ENCODE measurements around the gene ZNF541.
"Not testable (repeated sequence)": the region's sequence is repeated elsewhere in the genome, so short reads cannot be mapped to it uniquely, and the experiment has no call there.

Gene ZNF541

GRCh38 chr19:47608074-47608918 is 35.3 kb upstream of the ZNF541 start:
- DNase-seq (ENCODE audit: low read depth in 1 of 2, low spot score in 1 of 2) = peak; percentile 87 to 94
- no peak for TF ChIP-seq JUND (IDR thresholded peaks at IDR 0.05; ENCODE audit: low read depth)
- in situ Hi-C loops (cut with HindIII; ENCODE audit: low pct_unique_long_range_greater_than_20kb, low sequenced_read_pairs) = no loop called here

DNA sequence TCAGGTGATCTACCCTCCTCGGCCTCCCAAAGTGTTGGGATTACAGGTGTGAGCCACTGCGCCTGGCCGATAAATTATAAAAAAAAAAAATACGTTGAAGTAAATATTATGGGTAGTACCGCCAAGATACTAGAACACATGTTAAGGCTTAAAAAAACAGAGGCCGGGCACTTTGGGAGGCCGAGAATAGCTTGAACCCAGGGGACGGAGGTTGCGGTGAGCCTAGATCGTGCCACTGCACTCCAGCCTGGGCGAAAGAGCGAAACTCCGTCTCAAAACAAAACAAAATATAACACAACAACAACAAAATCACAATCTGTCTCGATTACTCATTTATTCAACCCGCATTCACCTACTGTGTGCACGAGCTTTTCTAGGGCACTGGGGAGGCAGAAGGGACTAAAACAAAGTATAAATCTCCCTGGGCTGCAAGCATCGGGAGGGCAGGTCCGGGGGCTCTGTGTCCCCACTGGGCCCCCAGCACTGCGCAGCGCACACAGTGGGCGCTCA is 34.7 kb upstream of the ZNF541 start:
- in situ Hi-C loops (cut with HindIII; ENCODE audit: low pct_unique_long_range_greater_than_20kb, low sequenced_read_pairs) = no loop called here
- no peak for TF ChIP-seq JUND (IDR thresholded peaks at IDR 0.05; ENCODE audit: low read depth)
- DNase-seq (ENCODE audit: low read depth in 1 of 2, low spot score in 1 of 2) = no peak

DNA sequence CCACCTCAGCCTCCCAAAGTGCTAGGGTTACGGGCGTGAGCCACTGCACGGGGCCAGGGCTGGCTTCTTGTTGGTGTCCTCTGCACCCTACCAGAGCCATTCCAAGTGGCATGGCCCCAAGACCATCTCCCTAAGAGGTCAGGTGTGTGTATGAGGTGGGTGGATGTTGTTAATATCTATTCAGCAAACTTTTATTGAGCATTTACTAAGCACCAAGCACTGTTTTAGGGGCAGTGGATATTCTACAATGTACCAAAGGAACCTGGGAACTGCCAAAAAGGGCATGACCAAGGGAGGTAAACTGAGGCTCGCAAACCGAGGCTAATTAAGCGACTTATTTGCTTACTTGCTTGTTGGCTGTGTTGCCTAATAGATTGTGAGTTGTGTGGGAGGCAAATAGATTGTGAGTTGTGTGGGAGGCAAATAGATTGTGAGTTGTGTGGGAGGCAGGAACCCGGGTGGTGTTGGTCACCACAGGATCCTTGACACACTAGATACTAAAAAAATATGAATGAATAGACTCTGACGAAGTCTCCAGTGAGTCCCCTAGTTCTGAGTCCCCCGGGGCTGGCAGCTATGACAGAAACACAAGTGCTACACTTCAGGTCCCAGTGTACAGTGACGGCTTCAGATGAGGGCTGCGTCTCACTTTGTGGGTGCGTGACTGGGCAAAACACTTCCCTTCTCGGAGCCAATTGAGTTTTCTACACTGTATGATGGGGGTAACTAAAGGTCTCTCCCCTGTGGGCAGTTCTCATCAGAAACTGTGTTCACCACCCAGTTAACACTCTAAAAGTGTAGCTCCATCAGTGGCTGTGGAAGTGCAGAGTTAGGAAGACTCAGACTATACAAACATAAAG is 31.0 kb upstream of the ZNF541 start:
- TF ChIP-seq JUND (IDR thresholded peaks at IDR 0.05; ENCODE audit: low read depth) = no peak
- DNase-seq (ENCODE audit: low read depth in 1 of 2, low spot score in 1 of 2) = no peak
- in situ Hi-C loops (cut with HindIII; ENCODE audit: low pct_unique_long_range_greater_than_20kb, low sequenced_read_pairs) = no loop called here

- in situ Hi-C loops (cut with HindIII; ENCODE audit: low pct_unique_long_range_greater_than_20kb, low sequenced_read_pairs) = no loop called here
- no peak for TF ChIP-seq JUND (IDR thresholded peaks at IDR 0.05; ENCODE audit: low read depth)
- peak in 1 of 2 experiments; percentile 51 for DNase-seq (ENCODE audit: low read depth in 1 of 2, low spot score in 1 of 2)
These were observed 28.4 kb upstream of the ZNF541 start for GRCh38 chr19:47601180-47601904.

DNA sequence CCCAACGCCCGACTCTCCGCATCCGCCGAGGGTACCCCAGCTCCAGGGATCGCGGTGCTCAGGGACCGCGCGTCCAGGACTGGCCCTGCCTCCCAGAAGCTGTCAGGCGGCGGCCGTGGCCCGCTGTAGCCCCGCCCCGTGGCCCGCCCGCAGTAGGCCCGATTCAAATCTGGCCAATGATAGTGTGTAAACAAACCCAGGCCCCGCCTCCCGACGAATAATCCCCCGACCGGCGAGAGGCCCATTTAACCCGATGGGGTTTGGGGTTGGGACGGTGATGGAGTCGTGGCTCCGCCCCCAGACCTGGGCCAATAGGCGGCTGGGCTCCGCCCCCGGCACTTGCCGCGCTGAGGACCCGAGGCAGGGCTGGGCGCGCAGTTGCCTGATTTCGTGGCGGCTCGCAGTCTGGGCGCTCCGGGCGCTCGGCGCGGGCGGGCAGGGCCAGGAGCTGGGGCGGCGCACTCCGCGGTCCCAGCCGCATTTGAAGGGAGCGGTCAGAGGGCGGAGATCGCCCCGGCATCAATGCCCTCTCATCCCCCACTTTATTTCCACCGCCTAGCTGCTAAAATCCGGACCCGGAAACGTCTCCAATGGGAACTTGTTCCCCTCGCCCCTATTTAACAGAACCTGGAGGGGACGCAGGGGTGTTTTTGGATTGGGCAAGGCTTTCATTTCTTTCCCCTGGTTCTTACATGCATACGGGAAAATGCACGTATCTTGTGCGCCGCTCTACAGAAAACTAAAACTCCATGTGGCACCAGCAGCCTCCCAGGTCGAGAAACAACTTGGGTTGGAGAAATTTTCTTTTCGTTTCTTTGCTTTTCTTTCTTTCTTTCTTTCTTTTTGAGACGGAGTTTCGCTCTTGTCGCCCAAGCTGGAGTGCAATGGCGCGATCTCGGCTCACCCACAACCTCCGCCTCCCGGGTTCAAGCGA is 27.6 kb upstream of the ZNF541 start:
- in situ Hi-C loops (cut with HindIII; ENCODE audit: low pct_unique_long_range_greater_than_20kb, low sequenced_read_pairs) = no loop called here
- DNase-seq (ENCODE audit: low read depth in 1 of 2, low spot score in 1 of 2) = peak; percentile 89 to 99
- TF ChIP-seq JUND (IDR thresholded peaks at IDR 0.05; ENCODE audit: low read depth) = no peak

DNA sequence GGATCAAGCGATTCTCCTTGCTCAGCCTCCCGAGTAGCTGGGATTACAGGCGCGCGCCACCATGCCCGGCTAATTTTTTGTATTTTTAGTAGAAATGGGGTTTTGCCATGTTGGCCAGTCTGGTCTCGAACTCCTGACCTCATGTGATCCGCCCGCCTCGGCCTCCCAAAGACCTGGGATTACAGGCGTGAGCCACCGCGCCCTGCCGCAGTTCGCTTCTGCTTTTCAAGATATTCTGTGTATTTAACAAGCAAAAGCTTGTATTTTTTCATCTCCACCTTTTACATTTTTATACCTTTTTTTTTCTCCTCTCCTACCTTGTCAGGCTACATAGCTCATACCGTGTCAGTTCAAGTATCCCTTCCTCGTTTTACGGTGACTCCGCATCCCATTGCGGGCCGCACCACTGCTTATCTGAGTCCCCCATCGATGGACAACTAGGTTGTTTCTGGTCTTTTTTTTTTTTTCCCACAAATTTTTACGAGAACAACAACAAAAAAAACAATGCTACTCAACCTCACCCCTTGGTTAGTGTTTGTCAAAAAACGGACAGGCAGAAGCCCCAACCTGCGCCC is 26.8 kb upstream of the ZNF541 start:
- DNase-seq (ENCODE audit: low read depth in 1 of 2, low spot score in 1 of 2); in situ Hi-C loops (cut with HindIII; ENCODE audit: low pct_unique_long_range_greater_than_20kb, low sequenced_read_pairs): not testable (repeated sequence)

GRCh38 chr19:47598407-47599349 is 25.7 kb upstream of the ZNF541 start:
- in situ Hi-C loops (cut with HindIII; ENCODE audit: low pct_unique_long_range_greater_than_20kb, low sequenced_read_pairs) = no loop called here
- TF ChIP-seq JUND (IDR thresholded peaks at IDR 0.05; ENCODE audit: low read depth) = no peak
- peak; percentile 65 to 88 for DNase-seq (ENCODE audit: low read depth in 1 of 2, low spot score in 1 of 2)

DNA sequence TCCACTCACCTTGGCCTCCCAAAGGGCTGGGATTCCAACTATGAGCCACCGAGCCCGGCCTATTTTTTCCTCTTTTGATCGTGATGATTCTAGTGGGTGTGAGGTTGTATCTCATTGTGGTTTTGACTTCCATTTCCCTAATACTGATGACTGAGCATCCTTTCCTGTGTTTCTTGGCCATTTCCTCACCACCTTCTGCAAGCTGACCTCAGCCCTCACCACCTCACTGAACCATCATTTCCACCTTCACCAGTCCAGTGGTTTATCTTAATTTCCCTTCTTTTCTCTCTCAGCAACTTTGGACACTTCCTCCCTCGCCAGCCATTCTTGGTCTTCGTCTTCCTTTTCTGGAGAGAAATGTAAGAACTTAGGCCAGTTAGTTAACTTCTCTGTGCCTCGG is 23.0 kb upstream of the ZNF541 start:
- in situ Hi-C loops (cut with HindIII; ENCODE audit: low pct_unique_long_range_greater_than_20kb, low sequenced_read_pairs) = no loop called here
- no peak for DNase-seq (ENCODE audit: low read depth in 1 of 2, low spot score in 1 of 2)
- TF ChIP-seq JUND (IDR thresholded peaks at IDR 0.05; ENCODE audit: low read depth) = no peak

GRCh38 chr19:47593860-47594259 is 20.9 kb upstream of the ZNF541 start:
- no peak for TF ChIP-seq JUND (IDR thresholded peaks at IDR 0.05; ENCODE audit: low read depth)
- no peak for DNase-seq (ENCODE audit: low read depth in 1 of 2, low spot score in 1 of 2)
- in situ Hi-C loops (cut with HindIII; ENCODE audit: low pct_unique_long_range_greater_than_20kb, low sequenced_read_pairs) = no loop called here

- no peak for TF ChIP-seq JUND (IDR thresholded peaks at IDR 0.05; ENCODE audit: low read depth)
- DNase-seq (ENCODE audit: low read depth in 1 of 2, low spot score in 1 of 2) = no peak
- in situ Hi-C loops (cut with HindIII; ENCODE audit: low pct_unique_long_range_greater_than_20kb, low sequenced_read_pairs) = no loop called here
These were observed 16.9 kb upstream of the ZNF541 start for GRCh38 chr19:47589824-47590223.
